Astrocyte of the cerebellum (primary cell): ENCODE measurements around the gene RBFOX2.

Experiments
- DNase-seq: peaks from one replicate; pipeline ENCODE4 v3.0.0-alpha.2; 2011; ENCODE audit warnings: low read depth
- H3K4me3 ChIP-seq: 2 replicates; pipeline ENCODE4 v1.5.1; 2011; ENCODE audit warnings: mild to moderate bottlenecking, low read depth, low read length, moderate library complexity
- in situ Hi-C: cut with HindIII; loops from 2 replicates; pipeline ENCODE4 v1.10.0; 2017; ENCODE audit warnings: low sequenced_read_pairs
- TF ChIP-seq, protein P1 (sequence below): IDR thresholded peaks from 2 replicates; pipeline ENCODE4 v1.5.1; 2012; ENCODE audit warnings: low read length, low read depth, moderate library complexity, mild to moderate bottlenecking; ENCODE audit errors: missing control alignments

Gene RBFOX2

GRCh38 chr22:35905894-35906293, 122.7 kb downstream of the RBFOX2 start:
- no peak overlapping the region for H3K4me3 ChIP-seq
- TF ChIP-seq, protein P1, sequence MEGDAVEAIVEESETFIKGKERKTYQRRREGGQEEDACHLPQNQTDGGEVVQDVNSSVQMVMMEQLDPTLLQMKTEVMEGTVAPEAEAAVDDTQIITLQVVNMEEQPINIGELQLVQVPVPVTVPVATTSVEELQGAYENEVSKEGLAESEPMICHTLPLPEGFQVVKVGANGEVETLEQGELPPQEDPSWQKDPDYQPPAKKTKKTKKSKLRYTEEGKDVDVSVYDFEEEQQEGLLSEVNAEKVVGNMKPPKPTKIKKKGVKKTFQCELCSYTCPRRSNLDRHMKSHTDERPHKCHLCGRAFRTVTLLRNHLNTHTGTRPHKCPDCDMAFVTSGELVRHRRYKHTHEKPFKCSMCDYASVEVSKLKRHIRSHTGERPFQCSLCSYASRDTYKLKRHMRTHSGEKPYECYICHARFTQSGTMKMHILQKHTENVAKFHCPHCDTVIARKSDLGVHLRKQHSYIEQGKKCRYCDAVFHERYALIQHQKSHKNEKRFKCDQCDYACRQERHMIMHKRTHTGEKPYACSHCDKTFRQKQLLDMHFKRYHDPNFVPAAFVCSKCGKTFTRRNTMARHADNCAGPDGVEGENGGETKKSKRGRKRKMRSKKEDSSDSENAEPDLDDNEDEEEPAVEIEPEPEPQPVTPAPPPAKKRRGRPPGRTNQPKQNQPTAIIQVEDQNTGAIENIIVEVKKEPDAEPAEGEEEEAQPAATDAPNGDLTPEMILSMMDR: no peak
- in situ Hi-C loops: no loop called here
- no peak for DNase-seq

GRCh38 chr22:35904752-35905151, 123.9 kb downstream of the RBFOX2 start:
- in situ Hi-C loops: no loop called here
- DNase-seq: no peak
- TF ChIP-seq, protein P1: no peak
- no peak overlapping the region for H3K4me3 ChIP-seq

DNA sequence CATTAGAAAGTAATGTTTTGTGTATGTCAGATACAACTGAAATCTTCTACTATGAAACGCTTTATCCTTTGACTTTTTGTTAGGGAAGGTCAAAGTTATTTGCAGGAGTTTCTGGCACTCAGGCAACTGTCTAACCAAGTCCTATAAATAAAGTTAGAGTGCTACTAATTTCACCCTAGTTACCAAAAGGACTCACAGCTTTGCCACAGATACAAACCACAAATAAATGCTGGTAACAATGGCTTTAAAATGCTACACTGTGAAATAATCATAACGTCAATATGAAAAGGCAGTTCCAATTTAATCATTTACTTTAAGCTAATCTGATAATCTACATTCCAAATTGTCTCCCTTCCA, 124.3 kb downstream of the RBFOX2 start:
- DNase-seq: no peak
- no peak overlapping the region for H3K4me3 ChIP-seq
- in situ Hi-C loops: no loop called here
- TF ChIP-seq, protein P1: no peak

DNA sequence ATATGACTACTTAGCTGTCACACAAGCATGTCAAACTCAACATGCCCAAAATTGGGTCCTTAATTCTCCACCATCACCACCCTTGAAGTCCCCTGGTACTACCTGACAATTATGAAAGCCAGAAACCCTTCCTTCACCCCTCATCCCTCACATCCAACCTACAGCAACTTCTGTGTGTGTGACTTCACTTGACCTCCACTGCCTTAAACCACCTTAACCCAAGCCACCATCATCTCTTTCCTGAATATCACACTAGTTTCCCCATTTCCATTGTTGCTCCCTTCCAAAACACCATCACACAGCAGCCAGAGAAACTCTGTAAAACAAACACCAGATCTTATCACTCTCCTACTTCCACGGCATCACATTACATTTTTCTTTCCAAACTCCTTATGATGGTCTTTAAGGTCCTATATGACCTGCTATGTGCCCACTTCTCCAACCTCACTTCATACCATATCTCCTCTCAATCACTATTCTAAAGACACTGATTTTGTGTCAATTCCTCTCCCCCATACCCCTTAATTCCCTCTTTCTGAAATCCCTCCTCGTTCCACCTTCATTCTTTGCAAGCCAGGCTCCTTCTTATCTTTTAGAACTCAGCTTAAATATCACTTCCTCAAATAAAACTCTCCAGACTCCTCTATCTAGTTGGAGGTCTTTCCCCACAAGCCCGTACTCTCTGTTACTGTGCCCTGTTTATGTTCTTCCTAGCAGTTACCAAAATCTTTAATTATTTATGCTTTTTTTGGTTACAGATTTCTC, 124.9 kb downstream of the RBFOX2 start:
- DNase-seq: no peak
- in situ Hi-C loops: no loop called here
- TF ChIP-seq, protein P1: no peak
- H3K4me3 ChIP-seq: no peak overlapping the region

GRCh38 chr22:35900483-35901168, 128.0 kb downstream of the RBFOX2 start:
- TF ChIP-seq, protein P1: no peak
- no peak overlapping the region for H3K4me3 ChIP-seq
- in situ Hi-C loops: no loop called here
- no peak for DNase-seq

- in situ Hi-C loops: no loop called here
- no peak for DNase-seq
- TF ChIP-seq, protein P1: no peak
- H3K4me3 ChIP-seq: no peak overlapping the region
Measured at GRCh38 chr22:35899736-35900135, 128.9 kb downstream of the RBFOX2 start.
